HL-60 (cell line): ENCODE measurements around the gene AFAP1L2.

Experiments
- DNase-seq, 2 experiments: peaks; one replicate each; pipeline ENCODE4 v3.0.0-alpha.2; 2010 to 2020; ENCODE audit warnings: low read depth in 1 of 2, low spot score in 1 of 2
- H3K27ac ChIP-seq: fragments of 250-450 bp; sonication (Bioruptor Pico); replicated peaks from 2 replicates; pipeline ENCODE4 v1.5.1; 2020; ENCODE audit warnings: mild to moderate bottlenecking, moderate library complexity
- H3K27me3 ChIP-seq: fragments of 250-450 bp; sonication (Bioruptor Pico); 2 replicates; pipeline ENCODE4 v1.5.1; 2021; ENCODE audit warnings: mild to moderate bottlenecking, moderate library complexity; ENCODE audit not compliant: insufficient read depth, poor library complexity, severe bottlenecking
- H3K4me3 ChIP-seq: replicated peaks from 2 replicates; pipeline ENCODE4 v1.5.1; 2011; ENCODE audit warnings: mild to moderate bottlenecking, control low read depth, low read length; ENCODE audit not compliant: insufficient read depth
- CTCF ChIP-seq: IDR thresholded peaks from one replicate; pipeline ENCODE4 v1.5.1; 2011; ENCODE audit warnings: low read length, control low read depth, inconsistent platforms; ENCODE audit not compliant: insufficient read depth
- GABPA ChIP-seq: IDR thresholded peaks from 2 replicates; pipeline ENCODE4 v1.6.1; 2012; ENCODE audit warnings: low read depth
- POLR2AphosphoS5 ChIP-seq: IDR thresholded peaks from 2 replicates; pipeline ENCODE4 v1.6.1; 2012; ENCODE audit warnings: low read depth
- REST ChIP-seq: IDR thresholded peaks from 2 replicates; pipeline ENCODE4 v1.6.1; 2012; ENCODE audit warnings: low read depth; ENCODE audit not compliant: insufficient replicate concordance
- SPI1 ChIP-seq: IDR thresholded peaks from 2 replicates; pipeline ENCODE4 v1.6.1; 2012; ENCODE audit warnings: low read depth, mild to moderate bottlenecking, borderline replicate concordance

AFAP1L2 gene

DNA sequence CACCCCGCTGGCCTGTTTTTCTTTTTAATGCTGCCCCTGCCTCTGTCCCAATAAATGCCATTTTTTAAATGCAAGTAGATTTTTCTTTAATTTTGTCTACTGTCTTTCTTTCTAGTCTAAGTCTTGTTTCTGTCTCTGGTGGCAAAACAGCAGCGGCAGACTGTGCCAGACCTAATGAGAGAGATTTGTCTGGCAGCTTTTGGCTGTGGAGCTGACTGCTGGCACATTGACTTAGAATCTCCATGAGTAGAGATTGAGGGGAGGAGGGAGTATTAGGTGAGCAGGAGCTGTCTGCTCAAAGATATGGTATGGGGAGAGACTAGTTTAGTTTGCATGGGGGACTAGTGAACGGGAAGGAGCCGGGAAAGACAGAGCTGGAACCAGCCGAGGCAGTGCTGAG, 152.2 kb downstream of the AFAP1L2 start:
- Histone ChIP-seq H3K27ac (no peak overlapping the region), H3K4me3 (no peak overlapping the region), H3K27me3 (no peaks in the 10 kb centered on the region)
- no peak for TF ChIP-seq CTCF
- no peak for TF ChIP-seq SPI1
- no peak for TF ChIP-seq GABPA
- TF ChIP-seq REST, result no peak
- no peak for TF ChIP-seq POLR2AphosphoS5
- no peak for DNase-seq

- no peak for DNase-seq
- TF ChIP-seq GABPA (no peak), SPI1 (no peak), CTCF (no peak), REST (no peak), POLR2AphosphoS5 (no peak)
- Histone ChIP-seq H3K4me3 (no peak overlapping the region), H3K27ac (no peak overlapping the region), H3K27me3 (no peaks in the 10 kb centered on the region)
Measured at GRCh38 chr10:114250716-114251115, 153.6 kb downstream of the AFAP1L2 start.

GRCh38 chr10:114250236-114250635, 154.1 kb downstream of the AFAP1L2 start:
- DNase-seq, result no peak
- Histone ChIP-seq H3K27me3 (no peaks in the 10 kb centered on the region), H3K4me3 (no peak overlapping the region), H3K27ac (no peak overlapping the region)
- TF ChIP-seq POLR2AphosphoS5 (no peak), GABPA (no peak), SPI1 (no peak), REST (no peak), CTCF (no peak)
